GM10847 (cell line): Measurements from ENCODE around the gene EPS8L1.

Source experiments
- POLR2A ChIP-seq: IDR thresholded peaks from 2 replicates; pipeline ENCODE4 v1.6.1; 2011; ENCODE audit not compliant: insufficient read length; ENCODE audit errors: extremely low read depth

Gene EPS8L1

DNA sequence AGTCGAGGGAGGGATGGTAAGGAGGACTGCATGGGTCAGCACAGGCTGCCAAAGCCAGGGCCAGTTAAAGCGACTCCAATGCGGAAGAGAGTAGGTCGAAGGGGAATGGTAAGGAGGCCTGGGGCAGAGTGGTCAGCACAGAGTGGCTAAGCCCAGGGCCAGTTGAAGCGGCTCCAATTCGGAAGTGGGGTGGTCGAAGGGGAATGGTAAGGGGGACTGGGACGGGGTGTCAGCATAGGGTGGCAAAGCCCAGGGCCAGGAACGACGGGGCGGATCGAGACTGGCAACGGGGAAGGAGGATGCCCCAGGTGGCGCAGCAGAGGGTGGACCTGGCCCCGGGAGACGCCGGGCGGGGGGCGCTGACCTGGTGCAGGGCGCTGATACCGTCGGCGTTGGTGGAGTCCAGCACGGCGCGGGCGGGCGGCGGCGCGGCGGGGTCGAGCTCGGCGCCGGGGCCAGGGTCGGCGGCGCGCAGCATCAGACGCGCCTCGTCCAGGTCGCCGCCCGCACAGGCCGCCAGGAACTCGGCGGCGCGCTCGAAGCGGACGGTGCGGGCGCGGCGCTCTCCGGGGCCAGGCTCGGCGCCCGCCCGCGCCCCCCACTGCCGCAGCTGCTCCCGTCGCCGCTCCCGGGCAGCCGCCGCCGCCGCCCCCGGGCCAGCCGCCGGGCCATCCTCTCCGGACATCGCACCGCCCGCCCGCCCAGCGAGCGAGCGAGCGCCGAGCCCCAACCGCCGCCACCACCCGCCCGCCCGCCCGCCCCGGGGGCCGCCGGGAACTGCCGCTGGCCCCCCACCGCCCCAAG, 41.4 kb downstream of the EPS8L1 start, which contains the start of gene PPP1R12C:
Gene PPP1R12C (minus strand): TSS at position 779 of the 804 bp plus-strand sequence. CDS start 94 bp downstream, at position 685.
- TF ChIP-seq POLR2A: no peak

DNA sequence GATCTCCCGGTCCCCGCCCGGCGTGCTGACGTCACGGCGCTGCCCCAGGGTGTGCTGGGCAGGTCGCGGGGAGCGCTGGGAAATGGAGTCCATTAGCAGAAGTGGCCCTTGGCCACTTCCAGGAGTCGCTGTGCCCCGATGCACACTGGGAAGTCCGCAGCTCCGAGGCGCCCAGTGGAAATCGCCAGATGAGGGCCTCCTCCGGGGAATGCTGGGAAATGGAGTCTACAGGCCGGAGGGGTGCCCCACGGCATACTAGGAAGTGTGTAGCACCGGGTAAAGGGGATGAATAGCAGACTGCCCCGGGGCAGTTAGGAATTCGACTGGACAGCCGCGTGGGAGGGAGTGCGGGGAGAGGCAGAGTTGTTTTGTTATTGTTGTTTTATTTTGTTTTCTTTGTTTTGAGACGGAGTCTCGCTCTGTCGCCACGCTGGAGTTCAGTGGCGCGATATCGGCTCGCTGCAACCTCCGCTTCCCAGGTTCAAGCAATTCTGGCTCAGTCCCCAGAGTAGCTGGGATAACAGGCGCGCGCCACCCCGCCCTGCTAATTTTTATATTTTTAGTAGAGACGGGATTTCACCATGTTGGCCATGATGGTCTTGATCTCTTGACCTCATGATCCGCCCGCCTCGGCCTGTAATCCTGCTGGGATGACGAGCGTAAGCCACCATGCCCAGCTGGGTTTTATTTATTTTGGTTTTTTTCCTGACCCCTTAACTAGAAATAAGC, 42.2 kb downstream of the EPS8L1 start:
- peak; percentile 60 for TF ChIP-seq POLR2A

DNA sequence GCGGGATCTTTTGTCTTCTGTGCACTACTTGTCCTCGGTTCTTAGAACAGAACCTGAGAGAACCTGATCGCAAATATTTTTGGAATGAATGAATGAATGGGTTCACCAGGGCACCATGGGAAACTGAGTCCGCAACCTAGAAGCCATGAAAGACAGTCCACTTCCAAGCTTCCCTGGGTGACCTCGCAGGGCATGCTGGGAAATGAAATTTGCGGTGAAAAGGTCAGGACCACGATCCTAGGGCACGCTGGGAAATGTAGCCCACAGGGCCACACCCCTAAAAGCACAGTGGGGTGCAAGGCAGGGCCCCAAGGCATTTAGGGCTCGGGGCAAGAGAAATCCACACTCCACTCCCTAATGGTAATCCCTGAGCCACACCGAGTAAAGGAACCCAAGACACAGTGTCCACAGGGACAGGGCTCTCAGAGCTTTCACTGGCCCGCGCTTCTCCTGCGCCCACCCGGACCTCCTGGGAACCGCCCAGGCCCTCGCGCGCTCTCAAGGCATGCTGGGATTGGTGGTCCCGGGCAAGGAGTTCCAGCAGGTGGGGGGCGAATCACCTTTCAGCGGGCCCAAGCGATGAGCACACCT, 42.8 kb downstream of the EPS8L1 start:
- TF ChIP-seq POLR2A: no peak

DNA sequence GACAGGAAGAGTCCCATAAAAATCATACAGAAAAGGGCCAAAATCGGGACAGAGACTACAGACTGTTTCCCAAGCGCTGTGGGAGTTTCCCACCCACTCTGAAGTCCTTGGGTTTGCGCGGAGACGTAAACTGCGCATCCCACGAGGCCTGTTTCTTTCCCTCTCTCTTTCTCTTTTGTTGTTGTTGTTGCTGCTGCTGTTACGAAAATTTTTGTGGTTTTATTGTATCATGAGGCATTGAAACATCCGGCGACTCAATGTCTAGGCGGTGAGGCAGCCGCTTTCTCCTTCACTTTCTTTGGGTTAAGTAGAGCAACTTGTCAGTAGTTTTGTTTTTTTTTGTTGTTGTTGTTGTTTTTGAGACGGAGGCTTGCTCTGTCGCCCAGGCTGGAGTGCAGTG, 43.4 kb downstream of the EPS8L1 start:
- no peak for TF ChIP-seq POLR2A

DNA sequence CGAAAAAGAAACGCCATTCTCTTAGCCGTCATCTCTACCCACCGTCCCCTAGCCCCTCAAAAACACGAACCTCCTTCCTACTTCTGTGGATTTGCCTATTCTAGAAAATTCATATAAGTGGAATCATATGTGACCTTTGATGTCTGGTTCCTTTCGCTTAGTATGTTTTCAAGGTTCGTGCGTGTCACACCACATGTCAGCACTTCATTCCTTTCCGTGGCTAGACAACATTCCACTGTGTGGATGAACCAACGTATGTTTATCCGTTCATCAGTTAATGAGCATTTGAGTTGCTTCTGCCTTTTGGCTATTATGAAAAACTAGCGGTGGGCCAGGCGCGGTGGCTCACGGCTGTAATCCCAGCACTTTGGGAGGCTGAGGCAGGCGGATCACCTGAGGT, 55.8 kb downstream of the EPS8L1 start:
- no peak for TF ChIP-seq POLR2A

DNA sequence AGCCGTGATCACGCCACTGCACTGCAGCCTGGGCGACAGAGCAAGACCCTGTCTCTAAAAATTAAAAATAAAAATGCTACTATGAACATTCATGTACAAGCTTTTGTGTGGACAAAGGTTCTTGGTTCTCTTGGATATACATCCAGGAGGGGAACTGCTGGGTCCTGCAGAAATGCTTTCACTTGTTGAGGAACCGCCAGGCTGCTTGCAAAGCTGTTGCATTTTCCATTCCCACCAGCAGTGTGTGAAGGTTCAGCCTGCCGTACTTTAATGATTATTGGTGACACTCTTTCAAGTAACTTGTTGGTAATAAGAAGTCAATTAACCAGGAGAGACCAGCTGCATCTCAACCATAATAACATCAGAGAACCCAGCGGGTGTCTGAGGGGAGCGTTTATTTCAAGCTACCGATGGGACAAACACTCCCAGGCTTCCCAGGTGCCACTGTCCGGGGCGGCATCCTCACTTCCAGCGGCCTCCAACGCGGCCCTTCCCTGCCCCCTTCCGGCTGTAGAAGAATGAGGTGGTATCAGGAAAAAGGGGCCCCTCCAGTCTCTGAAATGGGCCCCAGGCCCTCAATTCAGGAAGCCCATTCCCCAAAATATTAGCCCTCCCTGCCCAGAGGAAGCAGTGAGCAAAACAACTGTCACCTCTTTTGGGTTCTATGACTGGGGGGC, 56.9 kb downstream of the EPS8L1 start:
- no peak for TF ChIP-seq POLR2A

DNA sequence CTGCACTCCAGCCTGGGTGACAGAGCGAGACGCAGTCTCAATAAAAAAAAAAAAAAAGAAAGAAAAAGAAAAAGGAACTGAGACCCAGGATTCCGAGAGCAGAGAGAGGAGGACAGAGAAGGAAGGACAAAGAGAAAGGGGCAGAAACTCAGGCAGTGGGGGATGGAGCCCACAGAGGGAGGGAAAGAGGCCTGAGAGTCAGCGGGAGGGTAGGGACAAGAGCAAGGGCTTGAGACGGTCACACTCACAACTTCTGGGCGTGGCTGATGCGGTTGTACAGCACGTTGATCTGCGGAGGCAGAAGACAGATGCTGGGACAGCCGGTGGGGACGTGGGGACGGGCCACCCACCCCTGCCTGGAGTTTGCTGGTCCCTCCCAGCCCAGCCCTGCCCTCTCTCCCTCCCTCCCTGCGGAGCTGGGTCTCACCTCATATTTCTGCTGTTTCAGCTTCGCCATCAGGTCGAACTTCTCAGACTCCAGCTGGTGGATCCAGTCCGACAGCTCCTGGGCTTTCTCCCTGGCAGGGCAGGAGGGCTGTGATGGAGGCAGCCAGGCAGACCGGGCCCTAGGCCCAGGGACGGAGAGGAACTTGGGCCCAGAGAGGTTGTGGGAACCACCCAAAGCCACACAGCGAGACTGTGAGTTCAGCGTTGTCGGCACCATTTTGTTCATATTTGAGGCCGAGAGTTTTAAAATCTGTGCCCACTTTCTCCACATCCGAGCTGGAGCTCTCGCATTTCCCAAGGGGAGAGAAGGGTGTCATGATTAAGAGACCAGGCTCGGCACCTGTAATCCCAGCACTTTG, 58.2 kb downstream of the EPS8L1 start:
- no peak for TF ChIP-seq POLR2A

DNA sequence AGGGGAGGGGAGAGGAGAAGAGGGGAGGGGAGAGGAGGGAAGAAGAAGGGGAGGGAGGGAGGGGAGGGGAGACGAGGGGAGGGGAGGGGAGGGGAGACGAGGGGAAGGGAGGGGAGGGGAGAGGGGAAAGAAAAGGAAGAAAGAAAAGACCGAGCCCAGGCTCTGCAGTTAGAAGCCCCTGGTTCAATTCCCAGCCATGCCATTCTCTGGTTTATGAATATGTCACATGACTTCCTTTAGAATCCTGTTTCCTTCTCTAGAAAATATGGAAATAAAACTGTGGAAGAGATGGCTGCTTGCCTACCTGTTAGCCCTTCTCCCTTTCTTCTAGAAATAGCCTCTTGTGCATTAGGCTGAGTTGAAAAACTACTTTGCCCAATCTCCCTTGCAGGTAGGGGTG, 59.1 kb downstream of the EPS8L1 start:
- TF ChIP-seq POLR2A: no peak

DNA sequence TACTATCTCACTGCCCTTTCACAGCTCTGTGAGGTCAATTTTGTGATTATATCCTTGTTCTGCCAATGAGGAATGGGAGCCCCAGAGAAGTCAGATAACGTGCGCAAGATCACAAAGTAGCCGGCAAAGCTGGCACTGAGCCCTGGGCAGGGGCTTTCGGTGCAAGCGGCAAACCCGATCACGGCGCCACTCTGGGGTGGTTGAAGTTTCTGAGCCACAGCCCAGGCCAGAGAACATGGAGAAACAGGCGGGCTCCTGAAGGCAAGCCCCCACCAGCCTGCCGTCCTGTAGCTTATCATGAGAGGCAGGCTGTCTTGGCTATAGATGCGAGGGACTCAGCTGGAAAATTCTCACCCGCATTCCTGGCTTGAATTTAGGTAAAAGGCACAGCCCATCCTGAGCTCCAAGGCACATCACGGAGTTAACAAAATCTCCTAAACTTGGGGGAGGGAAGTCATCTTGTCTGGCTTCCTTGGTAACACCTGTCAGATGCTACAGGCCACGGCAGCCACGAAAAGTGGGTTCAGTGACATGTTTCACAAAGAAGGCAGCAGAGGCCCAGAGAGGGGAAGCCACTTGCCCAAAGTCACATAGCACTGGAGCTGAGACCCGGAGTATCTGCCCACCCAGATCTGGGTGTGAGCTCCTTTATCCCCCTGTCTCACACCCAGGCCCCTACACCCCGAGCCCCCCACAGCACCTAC, 60.9 kb downstream of the EPS8L1 start:
- TF ChIP-seq POLR2A: no peak
